MM.1S (cell line): Measurements from ENCODE around the gene ELMO1.

Experiments
- DNase-seq: peaks from one replicate; pipeline ENCODE4 v3.0.0-alpha.2; 2015
- H2AFZ ChIP-seq: fragments of 300-600 bp; sonication (generic); 2 replicates; pipeline ENCODE4 v1.6.0; 2016; ENCODE audit warnings: antibody characterized with exemption, low read length
- H3F3A ChIP-seq: fragments of 300-600 bp; sonication (generic); 2 replicates; pipeline ENCODE4 v1.6.1; 2016; ENCODE audit warnings: mild to moderate bottlenecking, antibody characterized with exemption, low read length, moderate library complexity, mixed read lengths; ENCODE audit not compliant: insufficient read depth
- H3K27ac ChIP-seq: fragments of 300-600 bp; sonication (generic); 2 replicates; pipeline ENCODE4 v1.5.1; 2016; ENCODE audit warnings: mild to moderate bottlenecking, low read length
- H3K27me3 ChIP-seq: fragments of 300-600 bp; sonication (generic); replicated peaks from 2 replicates; pipeline ENCODE4 v1.6.0; 2016; ENCODE audit warnings: low read length; ENCODE audit not compliant: insufficient read depth
- H3K36me3 ChIP-seq: fragments of 300-600 bp; sonication (generic); replicated peaks from 2 replicates; pipeline ENCODE4 v1.6.1; 2016; ENCODE audit warnings: mild to moderate bottlenecking, low read length, mixed read lengths; ENCODE audit not compliant: insufficient read depth
- H3K4me1 ChIP-seq: fragments of 300-600 bp; sonication (generic); 2 replicates; pipeline ENCODE4 v1.6.1; 2016; ENCODE audit warnings: low read length, mixed read lengths
- H3K4me2 ChIP-seq: fragments of 300-600 bp; sonication (generic); 2 replicates; pipeline ENCODE4 v1.6.0; 2016; ENCODE audit warnings: low read depth, low read length
- H3K4me3 ChIP-seq: fragments of 300-600 bp; sonication (generic); 2 replicates; pipeline ENCODE4 v1.5.1; 2016; ENCODE audit warnings: low read length, mixed read lengths
- H3K79me2 ChIP-seq: fragments of 300-600 bp; sonication (generic); 2 replicates; pipeline ENCODE4 v1.6.1; 2016; ENCODE audit warnings: mixed run types, low read length, mixed read lengths
- H3K9ac ChIP-seq: fragments of 300-600 bp; sonication (generic); 2 replicates; pipeline ENCODE4 v1.6.1; 2016; ENCODE audit warnings: low read length, mixed read lengths
- H3K9me2 ChIP-seq: fragments of 300-600 bp; sonication (generic); replicated peaks from 2 replicates; pipeline ENCODE4 v1.6.1; 2016; ENCODE audit warnings: mild to moderate bottlenecking, low read length, mixed read lengths; ENCODE audit not compliant: insufficient read depth
- H3K9me3 ChIP-seq: fragments of 300-600 bp; sonication (generic); replicated peaks from 2 replicates; pipeline ENCODE4 v1.6.1; 2016; ENCODE audit warnings: mild to moderate bottlenecking, low read length, mixed read lengths; ENCODE audit not compliant: insufficient read depth
- H4K20me1 ChIP-seq: fragments of 300-600 bp; sonication (generic); 2 replicates; pipeline ENCODE4 v1.6.1; 2016; ENCODE audit warnings: mild to moderate bottlenecking, low read length, moderate library complexity, mixed read lengths; ENCODE audit not compliant: insufficient read depth
- EZH2 ChIP-seq: fragments of 300-600 bp; sonication (generic); optimal IDR thresholded peaks from 2 replicates; pipeline ENCODE3; 2017; ENCODE audit warnings: low read depth, mild to moderate bottlenecking, antibody characterized with exemption, low read length, mixed read lengths
- EZH2phosphoT487 ChIP-seq: fragments of 300-600 bp; sonication (generic); IDR thresholded peaks from 2 replicates; pipeline ENCODE4 v1.6.1; 2018; ENCODE audit warnings: antibody characterized with exemption, low read length
- TF ChIP-seq, protein P1 (sequence below): fragments of 300-600 bp; sonication (generic); IDR thresholded peaks from 2 replicates; pipeline ENCODE4 v1.5.1; 2016; ENCODE audit warnings: antibody characterized with exemption, low read length, mixed read lengths

The ELMO1 gene

DNA sequence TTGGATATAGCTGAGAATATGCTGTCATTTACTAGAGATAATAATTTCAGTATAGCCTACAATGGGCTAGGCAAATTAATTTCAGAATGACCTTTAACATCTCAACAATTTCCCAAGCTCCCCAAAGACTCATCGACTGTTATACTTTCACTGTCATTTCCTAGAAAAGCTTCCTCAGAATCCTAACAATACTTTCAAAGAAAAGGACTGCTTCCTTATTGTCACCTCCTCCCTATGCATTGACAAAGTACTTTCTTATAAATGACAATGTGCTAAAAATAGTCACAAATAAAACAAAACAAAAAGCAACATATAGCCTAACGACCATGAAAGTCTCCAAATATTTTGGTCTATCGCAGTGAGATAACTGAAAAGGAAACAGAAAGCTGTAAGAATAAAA is 272.6 kb downstream of the ELMO1 start:
- Histone ChIP-seq H3K79me2 (peaks cover 26% of the 10 kb centered on the region; the same call in 1 of the 2 replicates), H3K4me3 (no peak overlapping the region), H3F3A (no peaks in the 10 kb centered on the region), H3K27ac (no peak overlapping the region), H2AFZ (no peak overlapping the region), H3K4me2 (no peak overlapping the region), H3K9ac (no peak overlapping the region), H3K27me3 (no peaks in the 10 kb centered on the region), H3K9me2 (no peaks in the 10 kb centered on the region), H3K36me3 (peaks cover 3% of the 10 kb centered on the region; the same call in 1 of the 2 replicates), H3K9me3 (no peaks in the 10 kb centered on the region), H3K4me1 (no peaks in the 10 kb centered on the region), H4K20me1 (no peaks in the 10 kb centered on the region; the same call in 1 of the 2 replicates)
- TF ChIP-seq, protein P1, sequence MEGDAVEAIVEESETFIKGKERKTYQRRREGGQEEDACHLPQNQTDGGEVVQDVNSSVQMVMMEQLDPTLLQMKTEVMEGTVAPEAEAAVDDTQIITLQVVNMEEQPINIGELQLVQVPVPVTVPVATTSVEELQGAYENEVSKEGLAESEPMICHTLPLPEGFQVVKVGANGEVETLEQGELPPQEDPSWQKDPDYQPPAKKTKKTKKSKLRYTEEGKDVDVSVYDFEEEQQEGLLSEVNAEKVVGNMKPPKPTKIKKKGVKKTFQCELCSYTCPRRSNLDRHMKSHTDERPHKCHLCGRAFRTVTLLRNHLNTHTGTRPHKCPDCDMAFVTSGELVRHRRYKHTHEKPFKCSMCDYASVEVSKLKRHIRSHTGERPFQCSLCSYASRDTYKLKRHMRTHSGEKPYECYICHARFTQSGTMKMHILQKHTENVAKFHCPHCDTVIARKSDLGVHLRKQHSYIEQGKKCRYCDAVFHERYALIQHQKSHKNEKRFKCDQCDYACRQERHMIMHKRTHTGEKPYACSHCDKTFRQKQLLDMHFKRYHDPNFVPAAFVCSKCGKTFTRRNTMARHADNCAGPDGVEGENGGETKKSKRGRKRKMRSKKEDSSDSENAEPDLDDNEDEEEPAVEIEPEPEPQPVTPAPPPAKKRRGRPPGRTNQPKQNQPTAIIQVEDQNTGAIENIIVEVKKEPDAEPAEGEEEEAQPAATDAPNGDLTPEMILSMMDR: no peak
- TF ChIP-seq EZH2 (no peak), EZH2phosphoT487 (no peak)
- DNase-seq: no peak

DNA sequence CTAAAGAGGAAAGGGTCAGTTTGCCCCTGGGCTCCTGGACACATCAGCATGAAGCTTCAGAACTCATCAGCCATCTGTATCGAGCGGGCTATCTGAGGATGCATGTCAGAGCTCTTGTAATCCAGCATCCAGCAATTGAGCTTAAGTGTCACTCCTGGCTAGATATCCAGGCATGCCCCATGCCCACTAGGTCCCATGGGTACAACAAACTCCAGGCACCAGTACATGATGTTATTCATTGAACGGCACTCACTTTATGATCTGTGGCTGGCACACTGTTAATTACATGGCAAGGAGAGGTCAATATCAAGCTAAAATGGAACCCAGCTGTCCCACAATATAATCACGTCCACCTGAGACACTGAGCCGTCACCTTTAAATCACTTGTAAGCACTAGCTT is 274.2 kb downstream of the ELMO1 start:
- H3F3A ChIP-seq: no peaks in the 10 kb centered on the region
- 0 out of 2 replicates have a peak, but pooled peaks cover 20% of the 10 kb centered on the region for H3K79me2 ChIP-seq
- DNase-seq: no peak
- no peak overlapping the region for H3K4me2 ChIP-seq
- H3K4me1 ChIP-seq: no peaks in the 10 kb centered on the region
- no peak overlapping the region for H3K4me3 ChIP-seq
- peaks cover 9% of the 10 kb centered on the region for H3K36me3 ChIP-seq
- no peak overlapping the region for H3K27ac ChIP-seq
- H3K9ac ChIP-seq: no peak overlapping the region
- H2AFZ ChIP-seq: no peak overlapping the region
- H4K20me1 ChIP-seq: no peaks in the 10 kb centered on the region; the same call in 1 of the 2 replicates
- H3K9me2 ChIP-seq: no peaks in the 10 kb centered on the region
- no peaks in the 10 kb centered on the region for H3K9me3 ChIP-seq
- TF ChIP-seq EZH2phosphoT487 (no peak), EZH2 (no peak)
- TF ChIP-seq, protein P1: no peak
- no peaks in the 10 kb centered on the region for H3K27me3 ChIP-seq

DNA sequence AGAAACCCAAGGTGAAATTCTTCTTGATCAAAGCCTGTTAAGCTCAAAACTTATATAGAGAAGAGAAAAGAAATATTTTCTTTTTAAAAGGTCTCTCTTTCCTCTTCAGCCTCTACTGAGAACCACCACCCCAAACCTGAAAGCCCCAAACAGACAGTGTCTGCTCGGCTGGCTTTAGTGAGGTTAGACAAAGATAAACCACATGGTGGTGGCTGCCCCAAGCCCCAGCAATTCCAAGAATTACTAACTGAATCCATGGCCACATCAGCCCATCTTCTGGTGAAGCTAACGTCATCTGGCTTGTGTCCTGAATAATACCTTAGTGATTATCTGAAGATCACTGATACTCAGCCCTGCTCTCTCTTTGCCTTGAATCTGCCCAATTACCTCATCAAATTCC is 275.0 kb downstream of the ELMO1 start:
- H3K4me1 ChIP-seq: no peaks in the 10 kb centered on the region
- H3K4me3 ChIP-seq: no peak overlapping the region
- no peaks in the 10 kb centered on the region; the same call in 1 of the 2 replicates for H4K20me1 ChIP-seq
- H3F3A ChIP-seq: no peaks in the 10 kb centered on the region
- H3K27ac ChIP-seq: no peak overlapping the region
- no peak overlapping the region for H2AFZ ChIP-seq
- H3K9ac ChIP-seq: no peak overlapping the region
- H3K4me2 ChIP-seq: no peak overlapping the region
- TF ChIP-seq EZH2 (no peak), EZH2phosphoT487 (no peak)
- TF ChIP-seq, protein P1: no peak
- H3K9me2 ChIP-seq: no peaks in the 10 kb centered on the region
- H3K79me2 ChIP-seq: 0 out of 2 replicates have a peak, but pooled peaks cover 16% of the 10 kb centered on the region
- no peak for DNase-seq
- H3K9me3 ChIP-seq: no peaks in the 10 kb centered on the region
- no peaks in the 10 kb centered on the region for H3K27me3 ChIP-seq
- H3K36me3 ChIP-seq: peaks cover 9% of the 10 kb centered on the region
